ENCODE data around the gene TMEM17. TPM values are rescaled to one million over a fixed set of nuclear protein-coding genes. Genes with fewer than 3 reads are reported as not detected.
"Not testable (repeated sequence)": the region's sequence is repeated elsewhere in the genome, so short reads cannot be mapped to it uniquely, and the experiment has no call there.

TMEM17 gene, protein sequence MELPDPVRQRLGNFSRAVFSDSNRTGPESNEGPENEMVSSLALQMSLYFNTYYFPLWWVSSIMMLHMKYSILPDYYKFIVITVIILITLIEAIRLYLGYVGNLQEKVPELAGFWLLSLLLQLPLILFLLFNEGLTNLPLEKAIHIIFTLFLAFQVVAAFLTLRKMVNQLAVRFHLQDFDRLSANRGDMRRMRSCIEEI
- total RNA-seq: 1.6 and 2.5 TPM in 2 replicates
- polyA plus RNA-seq (2012): 3.5 TPM

DNA sequence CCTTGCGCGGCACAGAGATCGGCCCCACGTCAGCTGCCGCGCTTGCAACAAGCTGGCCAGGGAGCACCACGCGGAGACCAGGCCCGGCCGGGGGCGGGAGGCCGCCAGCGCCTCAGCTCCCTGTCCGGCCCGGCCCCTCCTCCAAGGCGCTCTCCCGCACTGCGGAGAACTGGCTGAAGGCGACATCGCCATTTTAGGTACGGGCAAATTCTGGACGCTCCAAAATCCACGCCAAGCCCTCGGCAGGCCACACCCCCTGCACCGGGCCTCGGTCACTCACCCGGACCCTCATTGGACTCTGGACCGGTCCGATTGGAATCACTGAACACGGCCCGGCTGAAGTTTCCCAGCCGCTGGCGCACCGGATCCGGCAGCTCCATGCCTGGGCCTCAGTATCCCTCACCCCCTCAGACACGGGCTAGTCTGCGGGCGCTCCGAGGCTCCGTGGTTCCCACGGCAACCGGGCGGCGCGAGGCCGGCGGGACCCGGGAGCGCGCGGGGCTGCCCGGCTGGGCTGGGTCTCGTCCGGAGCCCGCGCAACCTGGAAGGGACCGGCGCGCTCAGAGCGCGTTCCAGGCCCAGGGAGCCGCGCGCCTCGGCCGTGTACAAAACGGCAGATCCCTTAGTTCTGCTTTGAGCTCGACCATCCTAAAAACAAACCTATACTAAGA lies at the start of gene TMEM17:
Gene TMEM17 (minus strand): TSS at position 446 of the 671 bp plus-strand sequence. CDS start 66 bp downstream, at position 380.
- peak; percentile 96 for DNase-seq (ENCODE audit: low read depth)

DNA sequence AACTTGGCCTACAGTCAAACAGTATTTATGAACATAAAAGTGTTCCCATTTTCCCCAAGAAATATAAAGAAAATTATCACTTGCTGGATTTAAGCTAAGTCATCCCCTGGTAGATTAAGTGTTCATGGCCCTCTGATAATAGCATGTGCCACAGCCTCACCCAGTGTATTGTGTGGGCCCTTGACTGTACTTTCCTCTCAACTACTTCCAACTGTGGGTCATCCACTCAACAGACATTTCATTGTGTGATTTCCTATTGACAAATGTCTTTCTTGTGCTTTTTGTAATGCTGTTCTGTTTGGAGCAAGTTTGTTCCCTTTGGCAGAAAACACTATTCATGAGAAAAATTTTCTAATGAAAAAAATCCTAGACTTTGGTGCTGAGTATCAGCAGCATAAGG lies 48.4 kb upstream of the TMEM17 start:
- DNase-seq (ENCODE audit: low read depth): no peak

DNA sequence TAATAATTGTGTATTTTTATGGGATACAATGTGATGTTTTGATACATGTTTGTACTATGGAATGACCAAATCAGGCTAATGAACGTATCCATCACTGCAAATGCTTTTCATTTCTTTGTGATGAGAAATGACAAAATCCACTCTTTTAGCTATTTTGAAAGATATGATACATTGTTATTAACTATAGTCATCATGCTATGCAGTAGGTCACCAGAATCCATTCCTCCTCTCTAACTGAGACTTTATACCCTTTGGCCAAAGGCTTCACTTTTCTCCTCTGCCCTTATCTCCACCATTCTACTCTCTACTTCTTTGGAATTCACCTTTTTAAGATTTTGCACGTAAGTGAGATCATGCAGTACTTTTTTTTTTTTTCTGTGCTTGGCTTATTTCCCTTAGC lies 44.5 kb upstream of the TMEM17 start:
- DNase-seq (ENCODE audit: low read depth): no peak

DNA sequence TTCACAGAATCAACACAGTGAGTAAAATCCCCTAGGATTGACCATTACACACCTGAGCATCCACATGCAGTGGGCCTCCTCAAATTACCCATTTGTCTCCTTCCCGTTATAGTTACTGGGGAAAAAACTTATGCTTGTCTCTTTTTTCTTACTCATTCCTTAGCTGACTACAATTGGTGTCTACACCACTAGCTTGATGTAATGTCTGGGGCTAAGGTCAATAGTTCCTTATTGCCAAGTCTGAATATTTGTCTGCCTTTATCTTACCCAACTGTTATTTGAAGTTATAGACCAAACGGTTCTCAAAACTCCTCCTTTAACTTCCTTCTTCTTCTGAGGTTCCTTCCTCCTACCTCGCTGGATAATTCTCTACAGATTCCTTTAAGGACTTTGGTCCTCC lies 41.9 kb upstream of the TMEM17 start:
- no peak for DNase-seq (ENCODE audit: low read depth)

DNA sequence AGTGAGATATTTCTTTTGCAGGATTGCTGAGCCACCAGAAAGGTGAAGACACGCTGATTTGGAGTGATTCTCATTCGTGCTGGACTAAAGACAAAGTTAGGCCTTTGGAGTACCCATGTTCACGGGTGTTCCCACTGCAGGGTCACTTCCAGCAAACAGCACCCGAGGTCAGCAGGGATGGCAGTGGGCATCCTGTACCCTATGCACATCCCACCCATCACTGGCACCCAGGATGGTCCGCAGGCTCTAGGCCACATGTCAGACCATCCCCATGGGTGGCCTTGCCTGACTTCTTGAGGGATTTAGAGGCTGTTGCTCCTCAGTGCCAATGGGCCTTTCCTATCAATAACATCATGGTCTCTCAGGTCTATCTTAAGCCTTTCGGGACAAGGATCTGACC lies 39.3 kb upstream of the TMEM17 start:
- no peak for DNase-seq (ENCODE audit: low read depth)

DNA sequence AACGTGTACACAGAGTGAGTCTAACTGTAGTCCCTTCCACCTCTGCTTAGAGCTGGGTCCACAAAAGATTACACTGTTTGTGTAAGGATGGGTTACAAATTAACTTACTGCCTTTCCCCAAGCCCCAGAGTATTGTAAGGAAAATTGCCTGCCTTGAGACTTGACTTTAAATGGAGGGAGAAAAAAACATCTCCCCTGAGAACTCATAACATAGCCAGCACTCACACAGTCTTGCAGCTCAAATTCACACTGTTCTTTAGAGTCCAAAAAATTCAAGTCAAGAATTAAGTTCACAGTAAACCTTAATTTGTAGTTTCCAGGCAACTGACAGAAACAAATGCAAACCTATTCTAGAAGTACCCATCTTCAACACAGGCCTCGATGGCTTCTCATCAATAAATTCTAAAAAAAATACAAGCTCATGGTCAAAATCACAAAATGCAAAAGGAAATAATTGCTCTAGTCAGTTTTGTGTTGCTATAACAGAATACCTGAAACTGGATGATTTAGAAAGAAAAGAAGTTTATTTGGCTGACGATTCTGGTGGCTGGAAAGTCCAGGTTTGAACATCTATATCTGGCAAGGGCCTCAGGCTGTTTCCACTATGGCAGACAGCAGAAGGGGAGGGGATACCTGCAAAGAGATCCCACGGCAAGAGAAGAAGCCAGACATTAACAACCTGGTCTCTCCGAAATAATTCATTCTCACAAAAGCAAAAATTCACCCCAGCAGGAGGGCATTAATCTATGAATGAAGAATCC lies 34.6 kb upstream of the TMEM17 start:
- DNase-seq (ENCODE audit: low read depth): no peak

DNA sequence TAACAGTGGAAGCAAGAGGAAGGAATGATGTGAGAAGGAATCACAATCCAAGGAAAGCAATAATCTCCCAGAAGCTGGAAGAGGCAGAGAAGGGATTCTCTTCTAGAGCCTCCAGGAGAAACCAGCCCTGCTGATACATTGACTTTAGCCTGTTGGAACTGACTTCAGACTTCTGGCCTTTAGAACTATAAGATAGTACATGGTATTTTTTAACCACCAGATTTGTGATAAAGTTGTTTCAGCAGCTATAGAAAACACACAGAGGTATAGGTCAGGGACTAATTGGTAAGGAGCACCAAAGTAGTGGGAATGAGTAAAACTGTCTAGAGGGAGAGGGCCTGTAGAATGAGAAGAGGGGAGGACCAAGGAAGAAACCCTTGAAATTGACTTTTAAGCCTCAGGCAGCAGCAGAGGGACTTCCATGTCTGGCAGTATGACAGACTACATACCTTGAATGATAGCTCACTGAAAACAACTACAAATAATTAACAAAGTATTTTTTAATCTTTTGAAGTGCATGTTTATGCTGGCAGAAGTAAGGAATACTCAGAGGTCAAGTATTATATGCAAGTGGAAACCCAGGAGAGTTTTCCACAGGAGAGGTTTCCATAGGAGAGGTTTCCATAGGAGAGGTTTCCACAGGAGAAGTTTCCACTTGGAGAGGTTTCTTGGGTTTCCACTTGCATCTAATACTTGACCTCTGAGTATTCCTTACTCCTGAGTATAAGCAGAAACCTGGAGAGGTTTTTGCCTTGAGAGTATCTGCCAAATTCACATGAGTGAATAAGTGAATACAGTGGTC lies 33.8 kb upstream of the TMEM17 start:
- no peak for DNase-seq (ENCODE audit: low read depth)

DNA sequence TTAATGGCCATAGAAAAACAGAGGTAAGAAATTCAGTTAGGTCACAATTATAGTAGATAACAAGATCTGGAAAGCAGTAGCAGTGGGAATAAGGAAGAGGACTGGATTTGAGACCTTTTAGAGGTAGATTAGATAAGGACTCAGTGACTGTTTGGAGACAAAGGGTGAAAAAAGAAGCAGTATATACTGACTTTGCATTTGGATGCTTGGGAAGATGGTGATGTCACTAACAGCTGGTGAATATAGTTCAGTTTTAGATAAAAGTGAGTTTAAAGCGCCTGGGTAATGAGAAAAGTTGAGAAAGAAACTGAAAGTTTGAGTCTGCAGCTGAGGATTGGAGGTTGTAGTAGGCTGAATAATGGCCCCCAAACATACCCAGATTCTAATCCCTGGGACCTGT lies 32.8 kb upstream of the TMEM17 start:
- DNase-seq (ENCODE audit: low read depth): no peak

DNA sequence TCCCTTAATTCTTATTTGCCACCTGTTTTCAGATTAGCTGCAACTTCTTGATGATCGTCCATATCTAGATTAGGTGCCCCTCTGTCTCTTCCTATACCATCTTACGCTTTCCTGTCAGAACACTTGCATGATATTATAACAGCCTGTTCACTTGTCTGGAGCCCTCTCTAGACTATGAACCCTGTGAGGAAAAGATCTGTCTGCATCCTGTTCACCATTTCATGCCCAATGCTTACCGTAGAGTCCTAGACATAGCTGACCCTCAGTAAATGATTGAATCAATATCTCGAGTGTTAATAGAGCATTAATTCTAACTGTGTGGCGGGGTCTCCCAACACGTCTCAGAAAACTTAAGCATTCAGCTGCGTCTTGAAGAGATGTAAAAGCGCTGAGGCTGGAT lies 31.8 kb upstream of the TMEM17 start:
- DNase-seq (ENCODE audit: low read depth): no peak

DNA sequence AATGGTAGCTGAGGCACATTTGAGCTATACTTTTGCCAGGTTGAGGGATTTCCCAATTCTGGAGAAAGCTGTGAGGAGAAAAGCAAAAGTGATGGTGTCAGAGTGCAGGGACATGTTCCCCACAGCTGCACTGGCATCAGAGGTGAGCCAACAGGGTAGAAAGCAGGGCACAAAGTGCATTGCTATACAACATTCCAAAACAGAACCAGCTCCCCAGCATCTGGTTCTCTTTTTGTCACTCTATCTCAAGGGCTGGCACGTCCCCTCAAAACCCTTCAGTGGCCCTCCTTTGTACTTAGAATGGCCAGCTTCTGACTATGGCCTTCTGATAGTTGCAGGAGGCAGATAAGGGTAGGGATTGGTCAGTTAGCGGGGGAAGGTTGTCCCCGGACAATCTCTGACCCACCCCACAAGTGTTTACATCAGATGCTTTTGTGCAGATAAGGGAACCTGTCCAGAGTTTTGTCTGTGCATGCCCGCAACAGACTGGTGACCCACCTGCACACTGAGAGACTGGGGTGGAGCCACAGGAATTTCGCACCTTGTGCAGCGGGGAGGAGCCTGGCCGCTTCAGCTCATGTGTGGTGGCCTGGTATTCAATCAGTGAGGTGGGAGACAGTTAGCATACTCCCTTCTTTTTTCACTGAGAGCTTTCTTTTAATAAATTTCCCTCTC lies 31.0 kb upstream of the TMEM17 start:
- no peak for DNase-seq (ENCODE audit: low read depth)

DNA sequence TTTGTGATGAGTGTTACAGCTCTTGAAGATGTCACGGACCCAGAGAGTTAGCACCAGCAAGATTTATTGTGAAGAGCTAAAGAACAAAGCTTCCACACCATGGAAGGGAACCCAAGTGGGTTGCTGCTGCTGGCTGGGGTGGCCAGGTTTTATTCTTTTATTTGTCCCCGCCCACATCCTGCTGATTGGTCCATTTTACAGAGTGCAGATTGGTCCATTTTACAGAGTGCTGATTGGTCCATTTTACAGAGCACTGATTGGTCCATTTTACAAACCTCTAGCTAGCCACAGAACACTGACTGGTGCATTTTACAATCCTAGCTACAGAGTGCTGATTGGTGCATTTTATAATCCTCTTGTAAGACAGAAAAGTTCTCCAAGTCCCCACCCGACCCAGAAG lies 29.5 kb upstream of the TMEM17 start:
- DNase-seq (ENCODE audit: low read depth): not testable (repeated sequence)

DNA sequence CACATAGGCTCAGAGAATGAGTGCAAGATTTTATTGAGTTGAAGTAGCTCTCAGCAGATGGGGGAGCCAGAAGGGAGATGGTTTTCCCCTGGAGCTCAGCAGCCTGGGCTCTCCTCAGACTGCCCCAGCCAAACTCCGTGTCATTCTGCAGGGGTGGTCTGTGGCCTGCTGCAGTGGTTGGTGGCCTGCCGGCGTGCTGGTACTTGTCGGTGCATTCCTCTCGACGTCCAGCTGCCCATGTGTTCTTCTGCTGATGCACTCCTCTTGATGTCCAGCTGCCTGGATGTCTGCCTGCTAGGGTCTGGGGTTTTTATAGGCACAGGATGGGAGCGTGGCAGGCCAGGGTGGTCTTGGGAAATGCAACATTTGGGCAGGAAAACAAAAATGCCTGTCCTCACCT lies 25.6 kb upstream of the TMEM17 start:
- peak; percentile 9 for DNase-seq (ENCODE audit: low read depth)

DNA sequence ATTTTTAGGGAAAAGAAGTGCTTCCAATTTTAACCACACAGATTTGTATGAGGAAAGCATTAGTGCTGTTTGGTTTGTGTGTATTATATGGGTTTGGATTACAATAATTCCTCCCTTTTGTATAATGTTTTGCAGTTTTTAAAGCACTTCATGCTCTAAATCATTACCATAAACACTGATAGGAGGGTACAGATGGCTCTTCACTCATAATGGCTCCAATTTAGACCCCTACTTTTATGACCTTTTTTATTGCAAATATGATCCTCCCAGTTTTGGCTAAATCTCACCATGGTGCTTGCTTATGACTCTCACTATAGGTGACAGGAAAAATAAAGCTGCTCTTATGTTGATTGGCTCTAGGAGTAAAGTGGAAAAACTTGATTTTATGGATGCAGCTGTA lies 23.8 kb upstream of the TMEM17 start:
- DNase-seq (ENCODE audit: low read depth): no peak

DNA sequence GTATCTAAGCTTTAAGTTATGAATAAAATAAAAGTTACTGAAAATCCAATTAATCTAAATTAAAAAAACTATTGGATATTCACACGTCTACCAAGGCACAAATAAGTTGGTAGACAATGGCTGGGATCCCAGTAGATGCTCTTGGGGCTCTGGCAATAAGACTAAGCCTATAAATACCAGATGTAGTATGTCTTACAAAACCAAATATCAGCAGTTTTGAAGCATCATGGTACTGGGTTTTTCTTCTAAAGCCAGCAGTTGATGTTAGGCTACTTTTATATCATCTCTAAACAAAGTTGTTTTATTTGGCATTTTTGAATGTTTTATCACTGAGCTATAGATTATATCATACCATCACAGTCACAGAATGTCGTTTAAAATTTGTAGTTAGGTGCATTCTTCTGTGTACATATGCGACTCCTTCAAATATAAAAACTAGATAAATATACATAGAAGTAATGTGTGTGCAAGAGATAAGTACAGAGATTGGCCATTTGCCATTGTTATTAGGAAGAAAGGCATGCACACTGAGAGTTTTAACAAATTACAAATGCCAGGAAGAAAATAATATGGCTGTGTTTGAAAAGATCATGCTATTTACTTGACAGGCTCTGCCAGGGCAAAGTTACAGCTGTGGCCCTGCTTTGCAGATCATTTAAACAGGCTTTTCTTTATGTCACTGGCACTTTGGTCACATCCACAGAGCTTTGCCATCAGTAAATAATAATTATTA lies 21.6 kb upstream of the TMEM17 start:
- no peak for DNase-seq (ENCODE audit: low read depth)

DNA sequence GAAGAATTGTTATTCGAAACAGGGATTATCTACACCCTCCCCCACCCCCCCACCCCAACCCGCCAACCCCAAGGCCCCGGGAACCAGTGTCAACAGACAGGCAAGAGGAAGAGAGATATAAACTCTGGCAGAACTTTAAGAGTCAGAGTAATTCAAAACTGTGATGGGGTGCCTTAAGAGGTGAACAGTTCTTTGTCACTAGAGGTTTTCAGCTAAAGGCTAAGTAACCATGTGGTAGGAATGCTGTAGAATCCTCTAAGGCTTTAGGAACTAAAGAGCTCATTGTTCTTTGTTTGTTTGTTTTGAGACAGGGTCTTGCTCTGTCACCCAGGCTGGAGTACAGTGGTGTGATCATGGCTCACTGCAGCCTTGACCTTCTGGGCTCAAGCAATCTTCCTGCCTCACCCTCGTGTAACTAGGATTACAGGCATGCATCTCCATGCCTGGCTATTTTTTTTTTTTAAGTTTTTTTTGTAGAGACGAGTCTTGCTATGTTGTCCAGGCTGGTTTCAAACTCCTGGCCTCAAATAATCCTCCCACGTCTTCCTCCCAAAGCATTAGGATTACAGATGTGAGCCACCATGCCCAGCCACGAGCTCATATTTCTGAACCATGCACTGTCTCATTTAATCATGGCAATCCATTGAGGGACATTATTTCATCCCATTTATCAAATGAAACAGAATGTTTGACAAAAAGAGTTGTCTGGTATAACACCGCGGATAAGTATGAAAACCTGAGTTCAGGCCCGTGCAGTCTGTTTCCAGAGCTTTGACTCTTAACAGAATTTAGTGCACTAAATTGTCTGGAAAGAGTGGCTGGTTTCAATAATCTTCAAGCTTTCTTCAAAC lies 20.8 kb upstream of the TMEM17 start:
- DNase-seq (ENCODE audit: low read depth): no peak

DNA sequence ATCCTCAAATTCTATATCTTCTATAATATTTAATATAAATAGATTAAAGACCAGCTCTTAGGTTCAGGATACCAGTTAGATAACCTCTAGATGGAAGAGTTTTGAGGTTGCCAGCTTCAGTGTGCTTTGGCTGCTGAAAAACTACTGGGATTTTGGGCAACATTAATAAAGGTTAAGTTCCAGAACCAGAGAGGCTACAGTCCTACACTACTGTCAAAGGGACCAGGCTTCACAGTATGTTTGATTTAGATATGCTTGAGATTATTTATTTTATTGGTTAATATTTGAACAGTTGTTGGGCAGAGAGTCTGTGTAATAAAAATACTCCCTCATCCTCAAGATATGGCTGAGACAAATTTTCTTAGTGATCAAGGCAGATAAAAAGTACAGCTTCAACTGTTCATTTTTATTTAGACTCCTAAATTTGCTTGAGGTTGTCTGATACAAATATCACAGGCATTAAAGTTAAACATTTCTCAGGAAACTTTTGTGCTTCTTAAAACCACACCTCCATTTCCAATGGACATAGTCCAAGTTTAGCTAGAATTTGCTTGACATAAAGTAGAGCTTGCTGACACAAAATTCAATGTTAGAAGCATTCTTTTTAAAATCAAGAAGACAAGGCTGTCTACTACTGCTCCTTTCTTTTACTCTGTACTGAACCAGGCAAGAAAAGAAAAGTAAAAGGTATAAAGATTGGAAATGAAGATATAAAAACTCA lies 19.7 kb upstream of the TMEM17 start:
- DNase-seq (ENCODE audit: low read depth): no peak

DNA sequence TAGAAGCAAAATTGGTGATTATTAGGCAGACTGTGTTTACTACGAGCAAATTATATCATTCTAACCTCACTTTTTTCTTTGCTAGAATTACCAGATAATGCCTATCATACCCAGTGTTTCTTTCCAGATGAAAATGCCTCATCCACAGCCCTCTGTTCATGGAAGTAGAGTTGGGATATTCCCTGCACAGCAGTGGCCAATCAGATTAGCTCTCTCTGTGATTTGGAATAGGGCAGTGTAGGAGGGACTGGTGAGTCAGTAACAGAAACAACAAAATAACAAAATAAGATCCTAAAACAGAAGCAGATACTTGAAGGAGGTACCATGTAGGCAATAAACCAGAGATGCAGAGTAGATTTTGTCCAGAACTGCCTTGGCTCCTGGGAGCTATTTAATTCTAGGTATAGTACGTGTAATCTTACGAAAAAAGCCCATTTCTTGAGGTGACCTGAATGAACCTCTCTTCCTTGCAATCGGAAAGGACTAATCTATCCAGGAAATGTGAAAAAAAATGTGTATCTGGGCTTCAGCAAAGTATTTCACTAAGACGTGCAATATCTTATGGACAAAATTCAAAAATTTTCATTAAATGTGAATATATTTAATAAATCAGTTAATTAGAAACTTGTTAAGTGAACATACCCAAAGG lies 18.4 kb upstream of the TMEM17 start:
- no peak for DNase-seq (ENCODE audit: low read depth)

DNA sequence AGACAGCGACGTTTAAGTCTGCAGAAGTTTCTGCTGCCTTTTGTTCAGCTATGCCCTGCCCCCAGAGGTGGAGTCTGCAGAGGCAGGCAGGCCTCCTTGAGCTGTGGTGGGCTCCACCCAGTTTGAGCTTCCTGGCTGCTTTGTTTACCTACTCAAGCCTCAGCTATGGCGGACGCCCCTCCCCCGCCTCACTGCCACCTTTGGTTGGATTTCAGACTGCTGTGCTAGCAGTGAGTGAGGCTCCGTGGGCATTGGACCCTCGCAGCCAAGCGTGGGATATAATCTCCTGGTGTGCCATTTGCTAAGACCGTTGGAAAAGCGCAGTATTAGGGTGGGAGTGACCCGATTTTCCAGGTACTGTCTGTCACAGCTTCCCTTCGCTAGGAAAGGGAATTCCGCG lies 15.1 kb upstream of the TMEM17 start:
- DNase-seq (ENCODE audit: low read depth): not testable (repeated sequence)
